Measurements from ENCODE around the gene ATP10B.

Gene ATP10B

GRCh38 chr5:160514866-160515265 is 337.1 kb downstream of the ATP10B start:
- H3K4ac ChIP-seq (ENCODE audit: low read depth in 1 of 2, low read length in 2 of 2): no peak overlapping the region
- H3K27me3 ChIP-seq (ENCODE audit: control insufficient read depth in 1 of 2, insufficient read depth in 1 of 2, low read length in 2 of 2): peaks cover 0 to 23% of the 10 kb centered on the region in 2 experiments
- H4K91ac ChIP-seq (ENCODE audit: low read length): no peak overlapping the region
- H3K18ac ChIP-seq (ENCODE audit: low read depth in 1 of 2, low read length in 2 of 2): no peak overlapping the region
- WGBS: 82% methylated on average over 3 of the region's 3 CpGs
- no peaks in the 10 kb centered on the region for H3K36me3 ChIP-seq (ENCODE audit: control insufficient read depth in 1 of 2, insufficient read depth in 2 of 2, low read depth in 1 of 2, low read length in 2 of 2)
- H3K27ac ChIP-seq (ENCODE audit: low read length, poor library complexity, severe bottlenecking): no peak overlapping the region
- no peak overlapping the region for H3K14ac ChIP-seq (ENCODE audit: low read length in 2 of 2)
- no peak overlapping the region for H3K4me2 ChIP-seq (ENCODE audit: low read length, poor library complexity, severe bottlenecking)
- no peak overlapping the region for H3K9ac ChIP-seq (ENCODE audit: low read length)
- H3K4me1 ChIP-seq (ENCODE audit: control insufficient read depth, insufficient read depth, low read depth, low read length): no peaks in the 10 kb centered on the region
- H3K4me3 ChIP-seq (ENCODE audit: insufficient read depth in 1 of 2, low read depth in 1 of 2, low read length in 2 of 2): no peak overlapping the region
- H2AFZ ChIP-seq (ENCODE audit: low read depth, low read length): no peak overlapping the region
- no peaks in the 10 kb centered on the region for H3K79me1 ChIP-seq (replicated peaks; ENCODE audit: low read length, poor library complexity, severe bottlenecking)
- no peaks in the 10 kb centered on the region for H3K9me3 ChIP-seq (ENCODE audit: control insufficient read depth, low read length)
- no peak overlapping the region for H3K23ac ChIP-seq (ENCODE audit: low read length in 2 of 2)
- H2BK12ac ChIP-seq (ENCODE audit: low read length in 2 of 2): no peak overlapping the region
- H2AK5ac ChIP-seq (ENCODE audit: low read length, severe bottlenecking): no peak overlapping the region
- H4K8ac ChIP-seq (ENCODE audit: low read length): no peak overlapping the region
- no peak overlapping the region for H2BK5ac ChIP-seq (ENCODE audit: low read depth, low read length, poor library complexity, severe bottlenecking)
- DNase-seq: no peak
- H2BK15ac ChIP-seq (ENCODE audit: low read depth, poor library complexity, severe bottlenecking): no peak overlapping the region
- no peak overlapping the region for H2BK120ac ChIP-seq (ENCODE audit: low read depth, low read length)

GRCh38 chr5:160514191-160514590 is 337.8 kb downstream of the ATP10B start:
- Histone ChIP-seq H3K4me3 (ENCODE audit: insufficient read depth in 1 of 2, low read depth in 1 of 2, low read length in 2 of 2) (no peak overlapping the region), H3K79me1 (replicated peaks; ENCODE audit: low read length, poor library complexity, severe bottlenecking) (no peaks in the 10 kb centered on the region), H3K4me2 (ENCODE audit: low read length, poor library complexity, severe bottlenecking) (no peak overlapping the region), H3K14ac (ENCODE audit: low read length in 2 of 2) (no peak overlapping the region), H2BK15ac (ENCODE audit: low read depth, poor library complexity, severe bottlenecking) (no peak overlapping the region), H3K27me3 (ENCODE audit: control insufficient read depth in 1 of 2, insufficient read depth in 1 of 2, low read length in 2 of 2) (peaks cover 0 to 23% of the 10 kb centered on the region in 2 experiments), H2BK5ac (ENCODE audit: low read depth, low read length, poor library complexity, severe bottlenecking) (no peak overlapping the region), H3K23ac (ENCODE audit: low read length in 2 of 2) (no peak overlapping the region), H3K9ac (ENCODE audit: low read length) (no peak overlapping the region), H3K4me1 (ENCODE audit: control insufficient read depth, insufficient read depth, low read depth, low read length) (no peaks in the 10 kb centered on the region), H3K18ac (ENCODE audit: low read depth in 1 of 2, low read length in 2 of 2) (no peak overlapping the region), H2BK120ac (ENCODE audit: low read depth, low read length) (no peak overlapping the region), H3K27ac (ENCODE audit: low read length, poor library complexity, severe bottlenecking) (no peak overlapping the region), H3K9me3 (ENCODE audit: control insufficient read depth, low read length) (no peaks in the 10 kb centered on the region), H3K36me3 (ENCODE audit: control insufficient read depth in 1 of 2, insufficient read depth in 2 of 2, low read depth in 1 of 2, low read length in 2 of 2) (no peaks in the 10 kb centered on the region), H2AFZ (ENCODE audit: low read depth, low read length) (no peak overlapping the region), H4K8ac (ENCODE audit: low read length) (no peak overlapping the region), H3K4ac (ENCODE audit: low read depth in 1 of 2, low read length in 2 of 2) (no peak overlapping the region), H4K91ac (ENCODE audit: low read length) (no peak overlapping the region), H2AK5ac (ENCODE audit: low read length, severe bottlenecking) (no peak overlapping the region), H2BK12ac (ENCODE audit: low read length in 2 of 2) (no peak overlapping the region)
- WGBS: 64% methylated on average over 2 of the region's 2 CpGs
- DNase-seq: no peak

GRCh38 chr5:160513485-160513884 is 338.5 kb downstream of the ATP10B start:
- no peaks in the 10 kb centered on the region for H3K4me1 ChIP-seq (ENCODE audit: control insufficient read depth, insufficient read depth, low read depth, low read length)
- no peak overlapping the region for H3K27ac ChIP-seq (ENCODE audit: low read length, poor library complexity, severe bottlenecking)
- peaks cover 0 to 23% of the 10 kb centered on the region in 2 experiments for H3K27me3 ChIP-seq (ENCODE audit: control insufficient read depth in 1 of 2, insufficient read depth in 1 of 2, low read length in 2 of 2)
- no peak overlapping the region for H4K8ac ChIP-seq (ENCODE audit: low read length)
- H2AK5ac ChIP-seq (ENCODE audit: low read length, severe bottlenecking): no peak overlapping the region
- H3K9me3 ChIP-seq (ENCODE audit: control insufficient read depth, low read length): no peaks in the 10 kb centered on the region
- no peak overlapping the region for H2BK12ac ChIP-seq (ENCODE audit: low read length in 2 of 2)
- no peaks in the 10 kb centered on the region for H3K79me1 ChIP-seq (replicated peaks; ENCODE audit: low read length, poor library complexity, severe bottlenecking)
- no peak overlapping the region for H2AFZ ChIP-seq (ENCODE audit: low read depth, low read length)
- no peak overlapping the region for H3K9ac ChIP-seq (ENCODE audit: low read length)
- no peak overlapping the region for H3K4me2 ChIP-seq (ENCODE audit: low read length, poor library complexity, severe bottlenecking)
- H2BK5ac ChIP-seq (ENCODE audit: low read depth, low read length, poor library complexity, severe bottlenecking): no peak overlapping the region
- no peak overlapping the region for H2BK120ac ChIP-seq (ENCODE audit: low read depth, low read length)
- H3K14ac ChIP-seq (ENCODE audit: low read length in 2 of 2): no peak overlapping the region
- no peaks in the 10 kb centered on the region for H3K36me3 ChIP-seq (ENCODE audit: control insufficient read depth in 1 of 2, insufficient read depth in 2 of 2, low read depth in 1 of 2, low read length in 2 of 2)
- H2BK15ac ChIP-seq (ENCODE audit: low read depth, poor library complexity, severe bottlenecking): no peak overlapping the region
- no peak overlapping the region for H3K4ac ChIP-seq (ENCODE audit: low read depth in 1 of 2, low read length in 2 of 2)
- H3K18ac ChIP-seq (ENCODE audit: low read depth in 1 of 2, low read length in 2 of 2): no peak overlapping the region
- no peak overlapping the region for H3K23ac ChIP-seq (ENCODE audit: low read length in 2 of 2)
- no peak overlapping the region for H3K4me3 ChIP-seq (ENCODE audit: insufficient read depth in 1 of 2, low read depth in 1 of 2, low read length in 2 of 2)
- no peak overlapping the region for H4K91ac ChIP-seq (ENCODE audit: low read length)
- DNase-seq: no peak

All from mesenchymal stem cell (in vitro differentiated cells and primary cell).